ENCODE measurements around the gene DNAH1.

The DNAH1 gene

GRCh38 chr3:52305926-52306325, 10.2 kb upstream of the DNAH1 start:
- TF ChIP-seq CTCF (IDR thresholded peaks at IDR 0.05; ENCODE audit: borderline replicate concordance, insufficient read depth, low read depth, low read length), result no peak

GRCh38 chr3:52306978-52307377, 9.1 kb upstream of the DNAH1 start:
- TF ChIP-seq CTCF (IDR thresholded peaks at IDR 0.05; ENCODE audit: borderline replicate concordance, insufficient read depth, low read depth, low read length), result no peak
- no peak overlapping the region for H3K4me3 ChIP-seq (ENCODE audit: low read depth, low read length)

More at GRCh38 chr3:52305926-52306325, 10.2 kb upstream of the DNAH1 start:
- no peak overlapping the region for H3K4me3 ChIP-seq (ENCODE audit: low read depth, low read length)

GRCh38 chr3:52308308-52308707, 7.8 kb upstream of the DNAH1 start:
- no peak for TF ChIP-seq CTCF (IDR thresholded peaks at IDR 0.05; ENCODE audit: borderline replicate concordance, insufficient read depth, low read depth, low read length)
- no peak overlapping the region for H3K4me3 ChIP-seq (ENCODE audit: low read depth, low read length)

- TF ChIP-seq CTCF (IDR thresholded peaks at IDR 0.05; ENCODE audit: borderline replicate concordance, insufficient read depth, low read depth, low read length), result no peak
- no peak overlapping the region for H3K4me3 ChIP-seq (ENCODE audit: low read depth, low read length)
Observed at GRCh38 chr3:52310861-52311575, 5.1 kb upstream of the DNAH1 start.

- TF ChIP-seq CTCF (IDR thresholded peaks at IDR 0.05; ENCODE audit: borderline replicate concordance, insufficient read depth, low read depth, low read length), result no peak
- no peak overlapping the region for H3K4me3 ChIP-seq (ENCODE audit: low read depth, low read length)
Observed at GRCh38 chr3:52311576-52312119, 4.5 kb upstream of the DNAH1 start.

- H3K4me3 ChIP-seq (ENCODE audit: low read depth, low read length), result no peak overlapping the region
- no peak for TF ChIP-seq CTCF (IDR thresholded peaks at IDR 0.05; ENCODE audit: borderline replicate concordance, insufficient read depth, low read depth, low read length)
Observed at GRCh38 chr3:52313188-52313773, 2.8 kb upstream of the DNAH1 start.

GRCh38 chr3:52313774-52314188, 2.3 kb upstream of the DNAH1 start:
- TF ChIP-seq CTCF (IDR thresholded peaks at IDR 0.05; ENCODE audit: borderline replicate concordance, insufficient read depth, low read depth, low read length), result no peak
- H3K4me3 ChIP-seq (ENCODE audit: low read depth, low read length), result no peak overlapping the region
